A549 (cell line): Measurements from ENCODE around the gene GANAB.

Experiments used
- BCL3 ChIP-seq: fragments of >200 bp; sonication (Bioruptor Twin); formaldehyde crosslinking; IDR thresholded peaks from 3 replicates; pipeline ENCODE4 v1.6.1; 2016
- BHLHE40 ChIP-seq: IDR thresholded peaks from 2 replicates; pipeline ENCODE4 v1.6.1; 2012; ENCODE audit warnings: low read depth, low read length, inconsistent platforms
- CHD2 ChIP-seq: fragments of 150-350 bp; IDR thresholded peaks from 2 replicates; pipeline ENCODE4 v1.6.1; 2014; ENCODE audit warnings: low read length; ENCODE audit not compliant: partially characterized antibody
- CTCF ChIP-seq: fragments of >200 bp; sonication (Bioruptor Twin); formaldehyde crosslinking; IDR thresholded peaks from 3 replicates; pipeline ENCODE4 v1.5.1; 2016
- EHMT2 ChIP-seq: fragments of 200-600 bp; sonication (generic); IDR thresholded peaks from 2 replicates; pipeline ENCODE4 v1.6.1; 2016; ENCODE audit warnings: antibody characterized with exemption, low read depth, mild to moderate bottlenecking, moderate library complexity
- EP300 ChIP-seq, 2 experiments: fragments of >200 bp; sonication (Bioruptor Twin); formaldehyde crosslinking; IDR thresholded peaks; 2 replicates in 1 of 2; 3 replicates in 1 of 2; pipeline ENCODE4 v1.6.1; 2016 to 2017
- HDAC2 ChIP-seq: fragments of 200-600 bp; sonication (generic); IDR thresholded peaks from 2 replicates; pipeline ENCODE4 v1.6.1; 2016
- MAX ChIP-seq: IDR thresholded peaks from 2 replicates; pipeline ENCODE4 v1.6.1; 2012
- NPAS2 ChIP-seq: fragments of 250-450 bp; sonication (Bioruptor Pico); IDR thresholded peaks from 2 replicates; pipeline ENCODE4 v1.8.0; 2022; ENCODE audit warnings: mild to moderate bottlenecking, moderate library complexity, borderline replicate concordance
- PBX3 ChIP-seq: IDR thresholded peaks from 2 replicates; pipeline ENCODE4 v1.6.1; 2012
- RFX5 ChIP-seq: fragments of 450-650 bp; IDR thresholded peaks from 2 replicates; pipeline ENCODE4 v1.7.1; 2014; ENCODE audit warnings: antibody characterized with exemption, mild to moderate bottlenecking, moderate library complexity
- SMC3 ChIP-seq: fragments of >200 bp; sonication (Bioruptor Twin); formaldehyde crosslinking; IDR thresholded peaks from 3 replicates; pipeline ENCODE4 v1.6.1; 2018; ENCODE audit warnings: inconsistent platforms
- TFCP2L1 ChIP-seq: fragments of 250-450 bp; sonication (Bioruptor Pico); IDR thresholded peaks from 2 replicates; pipeline ENCODE4 v1.5.0; 2021; ENCODE audit warnings: mild to moderate bottlenecking

GRCh38 chr11:62599901-62600300 is 46.5 kb downstream of the GANAB start:
- TF ChIP-seq SMC3 (no peak), CTCF (no peak), EP300 (IDR thresholded peaks at IDR 0.05) (no peak), NPAS2 (CRISPR knock-in tag) (no peak), CHD2 (no peak), BCL3 (no peak), MAX (no peak), EHMT2 (no peak), BHLHE40 (no peak), HDAC2 (no peak), PBX3 (no peak), TFCP2L1 (CRISPR knock-in tag) (no peak), RFX5 (no peak)
